Limb (tissue), 2 donors: ENCODE results near the gene BPIFB6.

Source experiments
- DNase-seq, 2 donors: peaks; one replicate each; pipeline ENCODE4 v3.0.0-alpha.2; 2016; ENCODE audit errors: extremely low spot score in 2 of 2

BPIFB6 gene

GRCh38 chr20:33059741-33060390, 28.4 kb downstream of the BPIFB6 start:
- DNase-seq, result no peak

DNA sequence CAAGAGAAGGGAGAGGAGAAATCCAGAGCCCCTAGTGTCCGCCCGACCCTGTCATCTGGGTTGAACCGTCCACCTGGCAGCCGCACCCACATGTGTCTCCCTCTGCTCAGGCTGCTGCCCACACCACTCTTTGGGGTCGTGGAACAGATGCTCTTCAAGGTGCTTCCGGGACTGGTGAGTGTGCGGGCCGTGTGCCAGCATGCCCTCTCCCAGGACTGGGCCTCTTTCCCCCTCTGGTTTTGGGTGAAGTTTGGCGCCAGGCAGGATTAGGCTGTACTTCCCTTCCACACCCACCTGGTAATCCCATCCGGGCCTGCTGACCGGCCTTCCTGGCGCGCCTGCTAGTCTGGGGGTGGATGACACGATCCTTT, 30.2 kb downstream of the BPIFB6 start:
- no peak for DNase-seq

DNA sequence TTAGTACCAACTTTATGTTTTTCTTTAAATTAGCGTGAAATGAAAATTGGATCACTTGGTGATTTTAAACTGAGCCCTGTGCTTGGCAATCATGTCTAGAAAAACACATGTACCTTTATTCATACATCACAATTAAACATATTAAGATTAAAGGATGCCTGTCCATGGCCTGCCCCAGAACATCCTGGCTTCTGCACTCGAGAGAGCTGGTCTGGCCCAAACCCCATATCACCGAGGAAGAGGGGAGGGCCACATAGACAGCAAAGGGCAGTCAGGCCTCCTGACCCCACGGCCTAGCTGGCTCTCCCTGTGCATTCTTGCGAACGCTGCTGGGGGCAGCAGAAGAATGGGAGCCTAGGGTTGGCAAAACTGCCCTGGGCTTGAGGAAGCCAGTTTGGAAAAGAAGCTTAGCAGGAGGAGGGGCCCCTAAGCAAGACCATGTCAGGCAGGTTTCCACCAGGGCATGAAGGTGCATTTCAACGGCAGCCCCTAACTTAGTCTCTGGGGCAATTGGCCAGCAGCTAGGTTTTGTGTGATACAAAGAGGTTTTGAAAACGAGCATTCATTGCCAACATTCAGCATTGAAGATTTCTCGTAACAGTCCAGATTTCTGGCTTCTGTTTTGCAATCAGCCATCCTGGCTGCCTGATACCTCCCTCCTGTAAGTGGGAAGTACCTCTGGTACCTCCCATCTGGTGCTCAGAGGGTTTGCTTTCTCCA, 30.8 kb downstream of the BPIFB6 start:
- no peak for DNase-seq

- DNase-seq, result no peak
These were observed 31.3 kb downstream of the BPIFB6 start for GRCh38 chr20:33062825-33063149.

DNA sequence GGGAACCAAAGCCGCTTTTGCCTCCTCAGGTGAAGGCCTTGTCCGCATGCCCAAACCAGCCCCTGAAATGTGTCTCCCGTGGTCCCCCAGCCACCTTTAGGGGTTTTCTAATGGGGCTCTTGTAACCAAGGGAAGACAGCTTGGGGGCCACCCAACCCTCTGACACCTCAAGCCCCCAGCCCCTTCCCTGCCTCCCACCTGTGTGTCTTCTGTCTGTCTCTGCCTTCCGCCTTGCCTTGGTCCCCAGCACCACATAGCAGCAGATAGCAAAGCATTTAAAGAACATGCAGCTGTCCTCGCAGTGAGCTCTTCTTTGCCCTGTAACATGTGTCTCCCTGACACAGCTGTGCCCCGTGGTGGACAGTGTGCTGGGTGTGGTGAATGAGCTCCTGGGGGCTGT, 31.8 kb downstream of the BPIFB6 start:
- no peak for DNase-seq

GRCh38 chr20:33064572-33065287, 33.3 kb downstream of the BPIFB6 start:
- DNase-seq, result no peak

DNA sequence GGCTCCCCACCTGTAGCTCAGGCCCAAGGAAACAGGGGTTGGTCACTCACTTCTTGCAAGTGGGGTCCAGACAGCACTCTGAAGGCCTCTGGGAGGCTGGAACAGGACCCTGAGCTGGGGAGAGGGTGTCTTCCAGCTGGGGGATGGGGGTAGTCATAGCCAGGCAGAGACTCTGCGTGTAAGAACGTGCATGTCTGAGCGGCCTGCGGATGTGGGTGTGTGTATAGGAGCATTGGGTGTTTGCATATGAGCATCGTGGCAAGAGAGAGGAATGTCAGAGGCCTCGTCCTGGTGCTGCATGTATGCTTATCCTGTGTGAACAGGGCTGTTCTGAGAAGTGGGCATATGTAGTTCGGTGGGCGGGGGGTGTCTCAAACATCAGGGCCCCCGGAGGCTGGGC, 34.3 kb downstream of the BPIFB6 start:
- DNase-seq, result no peak

DNA sequence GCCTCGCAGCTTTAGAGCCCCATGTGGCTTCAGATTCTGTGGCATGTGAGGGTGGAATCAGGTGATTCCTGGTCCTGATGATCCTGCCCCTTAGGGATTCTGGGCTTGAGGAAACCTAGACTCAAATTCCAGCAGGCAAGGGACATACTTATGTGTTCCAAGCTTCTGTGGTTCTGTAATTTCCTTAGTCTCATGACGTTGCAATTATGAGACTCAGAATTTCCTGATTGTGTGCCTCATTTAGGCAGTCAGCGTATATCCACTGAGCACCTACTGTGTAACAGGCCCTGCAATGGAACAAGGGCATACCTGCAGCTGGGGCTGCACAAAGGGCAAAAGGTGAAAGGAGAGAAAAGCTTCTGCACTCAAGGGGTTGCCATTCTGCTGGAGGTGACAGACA, 36.4 kb downstream of the BPIFB6 start:
- DNase-seq, result no peak

- DNase-seq, result no peak
These were observed 36.9 kb downstream of the BPIFB6 start for GRCh38 chr20:33068251-33068939.

DNA sequence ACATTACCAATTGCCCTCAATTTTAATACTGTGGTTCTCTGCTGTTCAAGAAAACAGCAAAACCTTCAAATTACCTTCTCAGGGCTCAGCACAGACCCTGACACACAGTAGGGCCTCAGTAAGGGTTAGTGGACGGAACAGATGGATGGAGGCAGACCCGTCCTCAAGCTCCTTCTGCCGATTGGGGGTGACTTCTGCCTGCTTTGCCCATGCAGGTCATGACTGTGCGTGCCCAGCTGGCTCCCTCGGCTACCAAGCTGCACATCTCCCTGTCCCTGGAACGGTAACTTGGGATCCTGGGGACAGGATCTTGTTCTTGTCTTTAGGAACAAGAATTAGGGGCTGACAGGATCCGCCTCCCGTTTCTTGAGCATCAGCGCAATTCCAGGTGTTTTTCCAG, 38.2 kb downstream of the BPIFB6 start:
- no peak for DNase-seq

- no peak for DNase-seq
These were observed 38.9 kb downstream of the BPIFB6 start for GRCh38 chr20:33070111-33071053.

DNA sequence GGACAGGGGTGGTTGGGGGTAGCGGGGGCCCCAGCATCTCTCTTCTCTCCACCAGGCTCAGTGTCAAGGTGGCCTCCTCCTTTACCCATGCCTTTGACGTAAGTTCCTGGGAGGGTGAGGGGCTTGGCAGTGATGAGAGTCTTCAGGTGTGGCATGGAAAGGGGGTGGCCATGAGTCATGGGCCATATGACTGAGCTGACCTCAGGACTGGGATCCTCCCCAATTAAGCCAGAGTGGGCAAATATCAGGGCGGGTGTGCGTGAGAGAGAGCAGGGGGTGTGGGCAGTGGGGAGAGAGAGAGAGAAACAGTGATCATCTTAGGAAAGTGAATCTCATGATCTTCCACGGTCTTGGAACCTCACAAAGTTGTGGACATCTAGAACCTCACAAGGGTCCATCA, 39.8 kb downstream of the BPIFB6 start:
- no peak for DNase-seq

- DNase-seq, result no peak
These were observed 40.9 kb downstream of the BPIFB6 start for GRCh38 chr20:33072362-33072761.

- no peak for DNase-seq
These were observed 41.4 kb downstream of the BPIFB6 start for GRCh38 chr20:33072813-33073212.

DNA sequence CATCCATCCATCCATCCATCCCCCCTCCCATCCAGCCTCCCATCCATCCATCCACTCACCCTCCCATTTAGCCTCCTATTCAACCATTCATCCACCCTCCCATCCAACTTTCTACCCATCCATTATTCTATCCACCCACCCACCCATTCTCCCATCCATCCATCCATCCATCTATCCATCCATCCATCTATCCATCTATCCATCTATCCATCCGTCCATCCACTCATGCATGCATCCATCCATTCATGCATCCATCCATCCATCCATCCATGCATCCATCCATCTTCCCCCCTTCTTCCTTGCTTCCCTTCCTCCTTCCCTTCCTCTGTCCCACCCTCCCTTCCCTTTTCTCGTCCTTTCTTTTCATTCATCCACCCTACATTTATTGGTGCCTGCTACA, 43.2 kb downstream of the BPIFB6 start:
- no peak for DNase-seq

GRCh38 chr20:33075281-33075680, 43.8 kb downstream of the BPIFB6 start:
- DNase-seq, result no peak

GRCh38 chr20:33076662-33077372, 45.4 kb downstream of the BPIFB6 start:
- DNase-seq, result no peak

DNA sequence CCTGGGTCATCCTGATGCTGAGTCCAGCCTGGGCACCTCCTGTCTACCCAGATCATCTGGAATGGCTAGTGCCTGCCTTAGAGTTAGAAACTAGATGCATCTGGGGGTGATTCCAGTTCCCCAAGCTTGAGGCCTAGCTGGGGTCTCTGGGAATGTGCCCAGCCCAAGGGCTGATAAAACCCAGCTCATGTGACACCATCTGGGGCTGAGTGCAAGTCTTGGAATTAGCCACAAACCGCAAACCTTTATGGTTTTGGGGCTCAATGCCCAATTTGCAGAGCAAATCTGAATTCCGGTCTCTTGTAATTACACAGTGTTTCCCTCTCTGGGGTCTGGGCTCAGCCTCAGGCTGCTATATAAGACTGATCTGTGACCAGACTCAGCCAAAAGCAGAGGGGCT, 47.8 kb downstream of the BPIFB6 start, which contains the start of gene BPIFB4:
TSS of gene BPIFB4 (plus strand) at position 385 of the 400 bp plus-strand sequence. CDS start 1,884 bp downstream, outside the sequence.
- DNase-seq, result peak in 1 of 2 donors; percentile 10

DNA sequence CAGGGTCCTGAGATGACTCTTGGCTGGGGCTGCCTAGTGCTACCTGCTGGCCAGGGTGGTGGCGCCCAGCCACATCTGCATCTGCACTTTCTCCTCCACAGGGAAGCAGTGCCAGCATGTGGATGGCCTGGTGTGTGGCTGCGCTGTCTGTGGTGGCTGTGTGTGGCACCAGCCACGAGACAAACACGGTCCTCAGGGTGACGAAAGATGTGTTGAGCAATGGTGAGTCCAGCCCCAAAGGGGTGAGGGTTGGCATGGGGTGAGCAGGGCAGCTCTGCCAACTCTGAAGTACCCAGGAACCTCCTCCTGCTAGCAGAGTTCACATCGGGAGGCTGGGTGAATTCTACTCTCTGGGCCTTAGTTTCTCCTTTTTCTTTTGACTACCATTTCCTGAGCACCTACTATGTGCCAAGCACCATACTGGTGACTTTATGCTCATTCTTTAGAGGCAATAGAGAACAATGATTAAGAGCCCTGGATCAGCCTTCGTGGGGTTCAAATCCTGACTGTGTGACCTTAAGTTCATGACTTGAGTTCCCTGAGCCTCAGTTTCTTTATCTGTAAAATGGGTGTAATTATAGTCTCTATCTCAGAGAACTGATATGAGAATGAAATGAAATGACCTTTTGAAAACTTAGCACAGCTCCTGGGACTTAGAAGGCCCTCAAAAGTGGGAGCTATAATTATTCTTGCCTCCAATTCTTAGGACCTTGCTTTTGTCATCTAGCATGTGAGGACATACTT, 50.1 kb downstream of the BPIFB6 start:
- no peak for DNase-seq

DNA sequence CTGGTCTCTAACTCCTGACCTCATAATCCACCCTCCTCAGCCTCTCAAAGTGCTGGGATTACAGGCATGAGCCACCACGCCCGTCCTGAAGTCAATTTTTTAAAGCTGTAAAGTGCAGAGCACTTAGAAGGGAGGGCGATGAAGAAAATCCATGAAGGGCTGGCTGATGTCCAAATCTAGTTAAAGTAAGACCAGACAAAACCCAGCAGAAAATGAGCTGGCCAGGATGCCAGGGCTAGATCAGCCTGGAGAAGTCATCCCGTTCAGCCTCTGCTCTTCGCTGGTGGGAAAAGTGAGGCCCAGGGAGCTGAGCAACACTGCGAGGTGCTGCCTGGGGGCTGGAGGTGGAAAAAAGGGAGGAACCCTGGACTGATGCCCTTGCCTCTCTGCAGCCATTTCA, 51.1 kb downstream of the BPIFB6 start:
- DNase-seq, result no peak
